ENCODE results near the gene TMEM273.

TMEM273 gene

GRCh38 chr10:49110684-49111319 is 77.4 kb downstream of the TMEM273 start:
- DNase-seq (ENCODE audit: low read depth): no peak
- Histone ChIP-seq H3K4me1 (ENCODE audit: control insufficient read depth, insufficient read depth, low read length) (peaks cover 51% of the 10 kb centered on the region), H3K9me3 (ENCODE audit: control insufficient read depth, low read length) (no peaks in the 10 kb centered on the region), H3K4me3 (ENCODE audit: low read length) (no peak overlapping the region), H3K9ac (ENCODE audit: low read length) (no peak overlapping the region), H3K27me3 (replicated peaks; ENCODE audit: control insufficient read depth, insufficient read depth, low read length) (no peaks in the 10 kb centered on the region), H3K36me3 (ENCODE audit: control insufficient read depth, insufficient read depth, low read length, severe bottlenecking) (peaks cover 6% of the 10 kb centered on the region)

DNA sequence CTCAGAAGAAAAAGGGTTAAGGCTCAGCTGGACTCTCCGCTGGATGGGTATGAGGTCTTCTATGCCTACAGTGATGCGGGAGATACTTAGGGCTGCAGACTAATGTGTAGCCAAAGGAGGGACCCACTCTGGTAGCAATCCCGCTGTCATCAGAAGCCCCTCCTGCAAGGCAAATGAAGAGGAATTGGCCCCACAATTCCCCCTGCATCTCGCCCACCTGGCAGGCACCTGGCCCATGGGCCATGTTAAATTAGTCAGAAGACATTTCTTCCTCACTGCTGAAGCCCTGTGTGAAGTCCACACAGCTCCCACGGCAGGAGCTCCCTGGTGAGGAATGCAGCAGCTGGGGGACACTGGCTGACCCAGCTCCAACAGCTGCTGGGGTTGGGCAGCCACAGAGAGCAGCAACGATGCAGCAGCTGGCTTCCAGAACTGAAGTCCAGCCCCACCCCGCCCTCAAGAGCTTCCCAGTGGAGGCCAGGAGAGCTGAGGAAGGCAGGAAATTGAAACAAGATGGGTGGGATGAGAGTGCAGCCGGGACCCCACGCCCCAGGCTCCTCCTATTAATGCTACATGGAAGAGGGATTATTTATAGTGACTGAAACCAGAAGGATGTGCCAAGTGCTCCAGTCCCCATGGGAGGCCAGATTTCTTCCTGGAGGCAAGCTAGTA is 78.4 kb downstream of the TMEM273 start:
- H3K4me1 ChIP-seq (ENCODE audit: control insufficient read depth, insufficient read depth, low read length): peaks cover 51% of the 10 kb centered on the region
- peaks cover 6% of the 10 kb centered on the region for H3K36me3 ChIP-seq (ENCODE audit: control insufficient read depth, insufficient read depth, low read length, severe bottlenecking)
- H3K9ac ChIP-seq (ENCODE audit: low read length): no peak overlapping the region
- no peaks in the 10 kb centered on the region for H3K27me3 ChIP-seq (replicated peaks; ENCODE audit: control insufficient read depth, insufficient read depth, low read length)
- DNase-seq (ENCODE audit: low read depth): peak; percentile 91
- H3K4me3 ChIP-seq (ENCODE audit: low read length): no peak overlapping the region
- no peaks in the 10 kb centered on the region for H3K9me3 ChIP-seq (ENCODE audit: control insufficient read depth, low read length)

- no peak overlapping the region for H3K4me3 ChIP-seq (ENCODE audit: low read length)
- no peak for DNase-seq (ENCODE audit: low read depth)
- no peaks in the 10 kb centered on the region for H3K9me3 ChIP-seq (ENCODE audit: control insufficient read depth, low read length)
- H3K9ac ChIP-seq (ENCODE audit: low read length): no peak overlapping the region
- H3K27me3 ChIP-seq (replicated peaks; ENCODE audit: control insufficient read depth, insufficient read depth, low read length): no peaks in the 10 kb centered on the region
- peaks cover 41% of the 10 kb centered on the region for H3K4me1 ChIP-seq (ENCODE audit: control insufficient read depth, insufficient read depth, low read length)
- peaks cover 6% of the 10 kb centered on the region for H3K36me3 ChIP-seq (ENCODE audit: control insufficient read depth, insufficient read depth, low read length, severe bottlenecking)
These were observed 79.5 kb downstream of the TMEM273 start for GRCh38 chr10:49108656-49109055.

DNA sequence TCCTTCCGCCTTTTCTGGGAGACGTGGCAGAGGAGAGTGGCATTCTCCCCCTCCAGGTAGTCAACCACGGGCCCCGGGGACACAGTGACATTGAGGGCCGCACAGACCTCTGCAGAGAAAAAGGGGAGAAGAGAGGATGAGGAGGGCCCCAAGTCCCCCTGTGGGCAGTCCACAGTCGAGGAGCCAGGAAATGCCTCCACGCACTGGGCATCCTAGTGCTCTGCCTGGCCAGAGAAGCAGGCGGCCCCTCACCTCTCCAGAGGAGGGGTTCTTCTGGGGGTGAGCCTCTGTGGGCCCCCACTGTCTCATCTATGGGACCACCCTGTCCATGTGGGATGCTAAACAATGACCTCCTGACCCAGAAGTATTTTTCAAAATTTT is 80.3 kb downstream of the TMEM273 start:
- Histone ChIP-seq H3K4me3 (ENCODE audit: low read length) (no peak overlapping the region), H3K36me3 (ENCODE audit: control insufficient read depth, insufficient read depth, low read length, severe bottlenecking) (peaks cover 6% of the 10 kb centered on the region), H3K9me3 (ENCODE audit: control insufficient read depth, low read length) (no peaks in the 10 kb centered on the region), H3K4me1 (ENCODE audit: control insufficient read depth, insufficient read depth, low read length) (peaks cover 36% of the 10 kb centered on the region), H3K27me3 (replicated peaks; ENCODE audit: control insufficient read depth, insufficient read depth, low read length) (no peaks in the 10 kb centered on the region), H3K9ac (ENCODE audit: low read length) (no peak overlapping the region)
- no peak for DNase-seq (ENCODE audit: low read depth)

DNA sequence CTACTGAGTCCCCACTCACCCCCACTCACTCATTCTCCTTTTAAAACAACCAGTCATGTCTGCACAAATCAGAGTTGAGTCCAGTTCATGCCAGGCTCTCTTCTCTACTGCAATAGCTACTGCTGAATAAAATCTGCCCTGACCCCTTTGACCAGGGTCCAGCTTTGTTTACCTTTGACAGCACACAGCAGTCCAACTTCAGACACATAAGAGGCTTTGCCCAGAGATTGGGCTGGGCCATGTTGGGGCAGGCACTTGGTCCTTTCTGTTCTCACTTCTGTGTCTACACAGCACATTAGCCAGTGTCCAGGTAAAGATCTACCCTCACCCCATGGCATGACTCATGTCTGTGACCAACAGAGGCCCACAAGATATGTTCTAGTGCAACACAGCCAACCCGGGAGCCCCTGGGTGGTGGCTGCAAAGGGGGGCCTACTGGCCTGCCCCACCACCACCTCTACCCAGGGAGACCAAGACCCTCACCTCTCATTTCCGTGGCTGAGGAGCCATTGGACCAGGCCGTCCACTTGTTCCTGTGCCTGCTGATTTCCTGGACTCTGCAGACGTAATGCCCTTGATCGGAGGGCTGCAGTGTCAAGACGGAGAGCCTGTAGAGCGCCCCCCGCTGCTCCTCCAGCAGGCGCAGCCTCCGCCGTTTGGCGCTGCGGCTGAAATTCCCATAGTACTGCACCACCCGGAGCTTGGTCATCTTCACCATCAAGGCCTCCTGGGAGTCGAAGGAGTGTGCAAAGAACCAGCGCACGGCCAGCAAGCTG is 80.9 kb downstream of the TMEM273 start:
- no peaks in the 10 kb centered on the region for H3K9me3 ChIP-seq (ENCODE audit: control insufficient read depth, low read length)
- H3K9ac ChIP-seq (ENCODE audit: low read length): no peak overlapping the region
- DNase-seq (ENCODE audit: low read depth): no peak
- H3K27me3 ChIP-seq (replicated peaks; ENCODE audit: control insufficient read depth, insufficient read depth, low read length): no peaks in the 10 kb centered on the region
- H3K4me3 ChIP-seq (ENCODE audit: low read length): no peak overlapping the region
- peaks cover 6% of the 10 kb centered on the region for H3K36me3 ChIP-seq (ENCODE audit: control insufficient read depth, insufficient read depth, low read length, severe bottlenecking)
- H3K4me1 ChIP-seq (ENCODE audit: control insufficient read depth, insufficient read depth, low read length): peaks cover 31% of the 10 kb centered on the region

- Histone ChIP-seq H3K9me3 (ENCODE audit: control insufficient read depth, low read length) (no peaks in the 10 kb centered on the region), H3K9ac (ENCODE audit: low read length) (no peak overlapping the region), H3K4me3 (ENCODE audit: low read length) (no peak overlapping the region), H3K36me3 (ENCODE audit: control insufficient read depth, insufficient read depth, low read length, severe bottlenecking) (peaks cover 6% of the 10 kb centered on the region), H3K4me1 (ENCODE audit: control insufficient read depth, insufficient read depth, low read length) (peaks cover 23% of the 10 kb centered on the region), H3K27me3 (replicated peaks; ENCODE audit: control insufficient read depth, insufficient read depth, low read length) (no peaks in the 10 kb centered on the region)
- DNase-seq (ENCODE audit: low read depth): no peak
These were observed 81.7 kb downstream of the TMEM273 start for GRCh38 chr10:49106451-49106850.

DNA sequence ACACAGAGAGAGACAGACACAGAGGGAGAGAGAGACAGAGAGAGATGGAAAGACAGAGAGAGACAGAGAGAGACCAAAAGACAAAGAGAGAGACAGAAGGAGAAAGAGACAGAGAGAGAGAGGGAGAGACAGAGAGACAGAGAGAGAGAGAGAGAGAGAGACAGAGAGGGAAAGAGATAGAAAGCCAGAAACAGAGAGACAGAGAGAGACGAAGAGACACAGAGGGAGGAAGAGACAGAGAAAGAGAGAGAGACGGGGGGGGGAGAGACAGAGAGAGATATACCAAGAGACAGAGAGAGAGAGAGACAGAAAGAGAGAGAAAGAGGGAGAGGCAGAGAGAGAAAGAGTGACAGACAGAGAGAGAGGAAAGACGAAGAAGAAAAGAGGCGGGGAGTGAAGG is 83.1 kb downstream of the TMEM273 start:
- H3K4me1 ChIP-seq (ENCODE audit: control insufficient read depth, insufficient read depth, low read length): peaks cover 15% of the 10 kb centered on the region
- DNase-seq (ENCODE audit: low read depth): no peak
- H3K9ac ChIP-seq (ENCODE audit: low read length): no peak overlapping the region
- no peaks in the 10 kb centered on the region for H3K27me3 ChIP-seq (replicated peaks; ENCODE audit: control insufficient read depth, insufficient read depth, low read length)
- no peak overlapping the region for H3K4me3 ChIP-seq (ENCODE audit: low read length)
- H3K36me3 ChIP-seq (ENCODE audit: control insufficient read depth, insufficient read depth, low read length, severe bottlenecking): peaks cover 6% of the 10 kb centered on the region
- no peaks in the 10 kb centered on the region for H3K9me3 ChIP-seq (ENCODE audit: control insufficient read depth, low read length)

Measured in adipocyte (in vitro differentiated cells).